ENCODE results near the gene SRSF12.

GRCh38 chr6:89120371-89120770, 2.5 kb upstream of the SRSF12 start:
- TF ChIP-seq CTCF (IDR thresholded peaks at IDR 0.05; ENCODE audit: extremely low read depth in 1 of 2, insufficient read depth in 1 of 2, low read depth in 1 of 2, low read length in 2 of 2) (no peak), POLR2AphosphoS5 (IDR thresholded peaks at IDR 0.05; ENCODE audit: insufficient read depth, low read depth, low read length) (no peak), EZH2 (IDR thresholded peaks at IDR 0.05; ENCODE audit: borderline replicate concordance, low read depth, low read length, severe bottlenecking) (no peak), POLR2A (IDR thresholded peaks at IDR 0.05; ENCODE audit: low read depth, low read length) (no peak), MAX (IDR thresholded peaks at IDR 0.05; ENCODE audit: insufficient read depth, insufficient read length) (no peak), FOS (IDR thresholded peaks at IDR 0.05; ENCODE audit: borderline replicate concordance, insufficient read depth, low read length) (peak; percentile 12)

Data from endothelial cell of umbilical vein (primary cell).